PC-9 (cell line): ENCODE measurements around the gene NCOA3. TPM values are rescaled to one million over a fixed set of nuclear protein-coding genes. Genes with fewer than 3 reads are reported as not detected.

Experiments used
- BruUV-seq: library from RNA; stranded (reverse); fragments of 400-500 nt; replicated peaks from 2 replicates; lab custom pipeline; 2021; lab: Mats Ljungman, UMichigan
- CTCF ChIA-PET: fragments of 300-600 bp; sonication (Branson Sonifier 250); formaldehyde crosslinking; loops from one replicate; lab custom pipeline; 2022; ENCODE audit warnings: antibody characterized with exemption; lab: Charles Lee
- POLR2A ChIA-PET: fragments of 300-600 bp; sonication (Branson Sonifier 250); formaldehyde crosslinking; loops from one replicate; lab custom pipeline; 2022; ENCODE audit warnings: antibody characterized with exemption; ENCODE audit not compliant: unreplicated experiment; lab: Charles Lee
- DNase-seq, 2 experiments: peaks; one replicate each; pipeline versions ENCODE4 v3.0.0 to v3.0.0-alpha.2; 2015 to 2022; ENCODE audit warnings: mixed read lengths in 1 of 2
- H2AFZ ChIP-seq: fragments of 200-600 bp; sonication (generic); 2 replicates; pipeline ENCODE4 v1.8.1; 2017; ENCODE audit warnings: antibody characterized with exemption
- H3F3A ChIP-seq: fragments of 200-600 bp; sonication (generic); 2 replicates; pipeline ENCODE4 v1.8.1; 2017; ENCODE audit warnings: antibody characterized with exemption, mild to moderate bottlenecking, low read depth; ENCODE audit not compliant: insufficient read depth
- H3K27ac ChIP-seq: fragments of 200-600 bp; sonication (generic); 2 replicates; pipeline ENCODE4 v1.6.1; 2016; ENCODE audit warnings: mixed run types
- H3K27me3 ChIP-seq: fragments of 200-600 bp; sonication (generic); 2 replicates; pipeline ENCODE4 v1.6.1; 2016; ENCODE audit warnings: low read depth, mixed run types; ENCODE audit not compliant: insufficient read depth
- H3K36me3 ChIP-seq: fragments of 200-600 bp; sonication (generic); 2 replicates; pipeline ENCODE4 v1.6.1; 2016; ENCODE audit warnings: low read depth, mixed run types
- H3K4me1 ChIP-seq: fragments of 200-600 bp; sonication (generic); replicated peaks from 2 replicates; pipeline ENCODE4 v1.6.1; 2016; ENCODE audit warnings: mixed run types; ENCODE audit not compliant: insufficient read depth
- H3K4me2 ChIP-seq: fragments of 200-600 bp; sonication (generic); 2 replicates; pipeline ENCODE4 v1.6.1; 2017; ENCODE audit warnings: mixed run types
- H3K4me3 ChIP-seq: fragments of 200-600 bp; sonication (generic); 2 replicates; pipeline ENCODE4 v1.6.1; 2016; ENCODE audit warnings: mixed run types
- H3K79me2 ChIP-seq: fragments of 200-600 bp; sonication (generic); 2 replicates; pipeline ENCODE4 v1.6.1; 2017; ENCODE audit warnings: low read depth, mixed run types
- H3K9me2 ChIP-seq: fragments of 200-600 bp; sonication (generic); 2 replicates; pipeline ENCODE4 v1.8.1; 2017; ENCODE audit warnings: mild to moderate bottlenecking; ENCODE audit not compliant: insufficient read depth
- H3K9me3 ChIP-seq: fragments of 200-600 bp; sonication (generic); 2 replicates; pipeline ENCODE4 v1.8.1; 2016; ENCODE audit warnings: low read depth; ENCODE audit not compliant: insufficient read depth
- H4K20me1 ChIP-seq: fragments of 200-600 bp; sonication (generic); 2 replicates; pipeline ENCODE4 v1.8.1; 2017; ENCODE audit not compliant: insufficient read depth
- CTCF ChIP-seq: fragments of 200-600 bp; sonication (generic); conservative IDR thresholded peaks from 2 replicates; pipeline ENCODE4 v1.6.1; 2017; ENCODE audit warnings: mixed run types, antibody characterized with exemption, mild to moderate bottlenecking, moderate library complexity
- EZH2 ChIP-seq: fragments of 200-600 bp; sonication (generic); IDR thresholded peaks from 2 replicates; pipeline ENCODE4 v1.8.0; 2017; ENCODE audit warnings: antibody characterized with exemption, low read depth
- intact Hi-C: fragments of 100-400 bp; cut with micrococcal nuclease; formaldehyde crosslinking; loops from one replicate; pipeline ENCODE4 v1.10.0; 2022; ENCODE audit not compliant: unreplicated experiment
- total RNA-seq: library from RNA; stranded (reverse); gene quantifications from 2 replicates; pipeline ENCODE4 v1.2.3, GENCODE V29; 2021

The NCOA3 gene
- total RNA-seq, 1 experiment from 2014 or later: 78.0 TPM

- Histone ChIP-seq H3K4me3 (no peak overlapping the region), H3K9me3 (no peaks in the 10 kb centered on the region), H3K9me2 (no peaks in the 10 kb centered on the region), H3F3A (peaks cover 71% of the 10 kb centered on the region), H3K27ac (no peak overlapping the region), H3K79me2 (peaks cover 64% of the 10 kb centered on the region), H3K27me3 (no peaks in the 10 kb centered on the region), H3K4me1 (peaks cover 16% of the 10 kb centered on the region), H3K36me3 (peaks cover 42% of the 10 kb centered on the region), H3K4me2 (no peak overlapping the region), H2AFZ (no peak overlapping the region), H4K20me1 (0 out of 2 replicates have a peak, but pooled peaks cover 4% of the 10 kb centered on the region)
- TF ChIP-seq CTCF (no peak), EZH2 (no peak)
- no peak for DNase-seq
- CTCF ChIA-PET: no interaction called here
- intact Hi-C loops: loop anchor here (10.0 kb wide), 1 partner anchor 867 kb away; no protein-coding TSS in a partner anchor
- POLR2A ChIA-PET: no interaction called here
- no TSS peak for BruUV-seq
These were observed 120.5 kb downstream of the NCOA3 start for GRCh38 chr20:47622118-47622665.

- BruUV-seq: no TSS peak
- peaks cover 50% of the 10 kb centered on the region for H3K36me3 ChIP-seq
- no peak for DNase-seq
- no peak overlapping the region for H3K27ac ChIP-seq
- intact Hi-C loops: loop anchor here (10.0 kb wide), 1 partner anchor 868 kb away; no protein-coding TSS in a partner anchor
- no peaks in the 10 kb centered on the region for H3K27me3 ChIP-seq
- H3K79me2 ChIP-seq: peaks cover 56% of the 10 kb centered on the region
- CTCF ChIA-PET: interaction anchor here (0.5 to 0.7 kb wide), 4 partner anchors 13 to 263 kb away, joined by 3 to 4 read pairs (median 4); no protein-coding TSS in a partner anchor
- H3F3A ChIP-seq: peaks cover 69% of the 10 kb centered on the region
- no peaks in the 10 kb centered on the region for H3K9me3 ChIP-seq
- H3K4me3 ChIP-seq: no peak overlapping the region
- peaks cover 16% of the 10 kb centered on the region for H3K4me1 ChIP-seq
- TF ChIP-seq CTCF (no peak), EZH2 (no peak)
- 0 out of 2 replicates have a peak, but pooled peaks cover 4% of the 10 kb centered on the region for H4K20me1 ChIP-seq
- H3K9me2 ChIP-seq: no peaks in the 10 kb centered on the region
- POLR2A ChIA-PET: no interaction called here
- no peak overlapping the region for H3K4me2 ChIP-seq
- no peak overlapping the region for H2AFZ ChIP-seq
These were observed 121.5 kb downstream of the NCOA3 start for GRCh38 chr20:47623206-47623605.

GRCh38 chr20:47627540-47627939 is 125.9 kb downstream of the NCOA3 start:
- no peaks in the 10 kb centered on the region for H3K9me2 ChIP-seq
- H3K36me3 ChIP-seq: peaks cover 63% of the 10 kb centered on the region
- no peaks in the 10 kb centered on the region for H3K9me3 ChIP-seq
- no peaks in the 10 kb centered on the region for H4K20me1 ChIP-seq
- no peak overlapping the region for H3K27ac ChIP-seq
- intact Hi-C loops: loop anchor here (10.0 kb wide), 1 partner anchor 873 kb away; no protein-coding TSS in a partner anchor
- H2AFZ ChIP-seq: no peak overlapping the region
- no peaks in the 10 kb centered on the region for H3K27me3 ChIP-seq
- peaks cover 21% of the 10 kb centered on the region for H3K79me2 ChIP-seq
- no peak for TF ChIP-seq CTCF
- TF ChIP-seq EZH2: no peak
- no peak overlapping the region for H3K4me2 ChIP-seq
- ChIA-PET CTCF (no interaction called here), POLR2A (no interaction called here)
- BruUV-seq: no TSS peak
- no peak for DNase-seq
- H3F3A ChIP-seq: peaks cover 34% of the 10 kb centered on the region; the same call in 1 of the 2 replicates
- H3K4me1 ChIP-seq: no peaks in the 10 kb centered on the region
- no peak overlapping the region for H3K4me3 ChIP-seq
